ENCODE results near the gene AKNA.
A peak's percentile ranks its signal among the peaks of the same experiment; 100 is the strongest.

Gene AKNA

DNA sequence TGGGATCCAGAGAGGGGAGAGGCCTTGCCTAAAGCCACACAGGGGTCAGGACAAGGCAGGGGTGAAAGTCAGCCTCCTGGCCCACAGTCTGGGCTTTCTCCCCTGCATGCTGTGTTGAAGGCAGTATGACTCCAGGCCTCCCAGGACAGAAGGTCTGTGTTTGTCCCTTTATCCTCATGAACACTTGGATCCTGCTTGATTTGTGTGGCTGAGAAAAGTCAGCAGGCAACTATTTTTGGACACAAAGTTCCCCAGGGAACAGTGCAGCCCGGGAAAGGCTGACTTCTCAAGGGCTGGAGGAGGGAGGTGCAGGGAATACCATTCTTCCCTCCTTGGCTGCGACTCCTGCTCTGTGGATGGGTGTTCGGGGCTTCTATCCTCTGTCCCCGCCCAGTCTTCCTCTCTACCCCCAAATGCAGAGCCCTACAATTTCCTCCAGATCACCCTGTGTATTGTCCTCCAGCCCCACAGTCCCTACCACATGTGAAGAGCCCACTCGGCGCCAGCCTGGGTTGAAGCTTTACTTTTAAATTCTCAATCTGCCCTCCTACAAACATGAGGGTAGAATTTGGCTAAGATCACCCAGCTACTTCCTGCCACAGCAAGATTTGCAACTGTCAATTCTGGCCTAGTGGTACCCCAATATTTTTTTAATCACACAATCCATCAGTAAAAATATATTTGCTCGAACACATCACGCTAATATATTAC is 4.1 kb downstream of the AKNA start:
- Histone ChIP-seq H3K4me3 (ENCODE audit: low read depth in 1 of 2, low read length in 2 of 2) (peak overlapping the region in 1 of 2 donors; percentile 30), H3K9ac (ENCODE audit: low read length) (peak overlapping the region; percentile 20), H3K4me1 (ENCODE audit: insufficient read depth, low read length) (peaks cover 55% of the 10 kb centered on the region), H3K27ac (ENCODE audit: low read depth, low read length) (peak overlapping the region; percentile 73), H3K27me3 (ENCODE audit: control insufficient read depth in 1 of 2, insufficient read depth in 2 of 2, low read length in 2 of 2) (no peaks in the 10 kb centered on the region), H3K36me3 (ENCODE audit: insufficient read depth, low read length) (peaks cover 20% of the 10 kb centered on the region), H3K9me3 (ENCODE audit: low read length) (no peaks in the 10 kb centered on the region)

DNA sequence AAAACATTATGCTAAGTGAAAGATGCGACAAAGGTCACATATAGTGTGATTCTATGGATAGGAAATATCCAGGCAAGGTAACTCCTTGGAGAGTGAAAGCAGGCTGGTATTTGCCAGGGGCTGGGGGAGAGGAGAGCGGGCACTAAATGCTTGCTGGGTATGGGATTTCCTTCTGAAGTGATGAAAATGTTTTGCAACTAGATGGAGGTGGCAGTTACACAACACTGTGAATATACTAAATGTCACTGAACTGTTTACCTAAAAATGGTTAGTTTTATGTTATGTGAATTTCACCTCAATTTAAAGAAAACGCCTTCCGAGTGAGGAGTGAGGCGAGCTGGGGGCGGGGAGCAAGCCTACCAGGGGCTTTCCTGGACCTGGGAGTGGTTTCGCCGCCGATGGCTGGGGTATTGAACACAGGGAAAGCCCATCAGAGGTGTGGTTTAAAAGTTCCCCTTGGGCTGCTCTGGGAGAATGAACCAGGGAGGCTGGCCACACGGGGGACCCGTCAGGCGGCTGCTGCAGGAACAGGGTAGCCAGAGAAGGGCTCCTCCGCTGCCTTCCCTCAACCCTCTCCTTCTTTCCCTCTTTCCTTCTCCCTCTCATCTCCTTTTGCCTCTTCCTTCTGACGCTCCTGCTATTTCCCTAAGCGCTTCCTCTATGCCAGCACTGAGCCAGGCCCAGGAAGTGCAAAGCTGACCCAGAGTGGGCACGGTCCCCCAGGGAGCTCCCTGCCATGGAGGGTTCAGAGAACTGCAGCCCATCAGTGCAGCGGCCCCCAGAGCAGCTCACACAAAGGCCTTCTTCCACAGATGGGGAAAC is 4.9 kb downstream of the AKNA start:
- no peaks in the 10 kb centered on the region for H3K9me3 ChIP-seq (ENCODE audit: low read length)
- peak overlapping the region; percentile 20 for H3K9ac ChIP-seq (ENCODE audit: low read length)
- peaks cover 48% of the 10 kb centered on the region for H3K4me1 ChIP-seq (ENCODE audit: insufficient read depth, low read length)
- H3K27ac ChIP-seq (ENCODE audit: low read depth, low read length): peak overlapping the region; percentile 73
- peaks cover 25% of the 10 kb centered on the region for H3K36me3 ChIP-seq (ENCODE audit: insufficient read depth, low read length)
- H3K4me3 ChIP-seq (ENCODE audit: low read depth in 1 of 2, low read length in 2 of 2): peak overlapping the region in 1 of 2 donors; percentile 30
- H3K27me3 ChIP-seq (ENCODE audit: control insufficient read depth in 1 of 2, insufficient read depth in 2 of 2, low read length in 2 of 2): no peaks in the 10 kb centered on the region

DNA sequence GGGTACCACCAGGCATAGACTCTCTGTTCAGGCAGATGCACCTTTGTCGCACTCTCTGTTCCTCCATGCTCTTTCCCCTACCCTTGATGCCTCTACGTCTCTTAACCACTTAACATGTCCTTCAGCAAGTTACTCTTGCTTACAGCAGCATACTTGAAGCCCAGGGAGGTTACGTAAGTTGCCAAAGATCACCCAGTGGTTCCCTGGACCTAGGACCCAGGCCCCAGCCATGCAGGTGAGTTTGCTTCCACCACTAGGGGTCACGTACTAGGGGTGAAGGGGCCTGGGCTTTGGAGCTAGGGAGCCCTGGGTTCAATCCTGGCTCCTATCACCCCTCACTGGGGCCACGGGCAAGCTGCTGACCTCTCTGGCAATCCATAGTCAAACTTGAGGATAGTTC is 8.9 kb downstream of the AKNA start:
- no peak overlapping the region for H3K4me3 ChIP-seq (ENCODE audit: low read depth in 1 of 2, low read length in 2 of 2)
- no peak overlapping the region for H3K27ac ChIP-seq (ENCODE audit: low read depth, low read length)
- H3K9ac ChIP-seq (ENCODE audit: low read length): no peak overlapping the region
- no peaks in the 10 kb centered on the region for H3K9me3 ChIP-seq (ENCODE audit: low read length)
- H3K4me1 ChIP-seq (ENCODE audit: insufficient read depth, low read length): peaks cover 18% of the 10 kb centered on the region
- no peaks in the 10 kb centered on the region for H3K27me3 ChIP-seq (ENCODE audit: control insufficient read depth in 1 of 2, insufficient read depth in 2 of 2, low read length in 2 of 2)
- H3K36me3 ChIP-seq (ENCODE audit: insufficient read depth, low read length): peaks cover 48% of the 10 kb centered on the region

DNA sequence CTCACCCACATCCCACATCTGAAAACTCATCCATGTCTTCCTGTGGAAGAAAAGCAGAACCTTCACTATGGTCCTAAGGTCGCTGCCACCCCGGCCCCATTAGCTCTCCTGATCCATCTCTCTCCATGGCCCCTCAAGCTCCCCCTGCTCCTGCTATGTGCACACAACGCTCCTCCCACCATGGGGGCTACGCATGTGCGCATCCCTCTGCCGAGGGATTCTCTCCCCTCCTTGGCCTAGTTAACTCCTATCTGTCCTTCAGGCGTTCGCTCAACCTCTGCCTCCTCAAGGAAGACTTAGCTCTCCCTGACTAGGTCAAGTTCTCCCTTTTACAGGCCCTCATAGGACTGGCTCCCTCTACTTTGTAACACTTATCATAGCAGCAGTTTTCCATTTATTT is 9.8 kb downstream of the AKNA start:
- Histone ChIP-seq H3K27me3 (ENCODE audit: control insufficient read depth in 1 of 2, insufficient read depth in 2 of 2, low read length in 2 of 2) (no peaks in the 10 kb centered on the region), H3K27ac (ENCODE audit: low read depth, low read length) (no peak overlapping the region), H3K36me3 (ENCODE audit: insufficient read depth, low read length) (peaks cover 56% of the 10 kb centered on the region), H3K4me1 (ENCODE audit: insufficient read depth, low read length) (peaks cover 9% of the 10 kb centered on the region), H3K4me3 (ENCODE audit: low read depth in 1 of 2, low read length in 2 of 2) (no peak overlapping the region), H3K9me3 (ENCODE audit: low read length) (no peaks in the 10 kb centered on the region), H3K9ac (ENCODE audit: low read length) (no peak overlapping the region)

DNA sequence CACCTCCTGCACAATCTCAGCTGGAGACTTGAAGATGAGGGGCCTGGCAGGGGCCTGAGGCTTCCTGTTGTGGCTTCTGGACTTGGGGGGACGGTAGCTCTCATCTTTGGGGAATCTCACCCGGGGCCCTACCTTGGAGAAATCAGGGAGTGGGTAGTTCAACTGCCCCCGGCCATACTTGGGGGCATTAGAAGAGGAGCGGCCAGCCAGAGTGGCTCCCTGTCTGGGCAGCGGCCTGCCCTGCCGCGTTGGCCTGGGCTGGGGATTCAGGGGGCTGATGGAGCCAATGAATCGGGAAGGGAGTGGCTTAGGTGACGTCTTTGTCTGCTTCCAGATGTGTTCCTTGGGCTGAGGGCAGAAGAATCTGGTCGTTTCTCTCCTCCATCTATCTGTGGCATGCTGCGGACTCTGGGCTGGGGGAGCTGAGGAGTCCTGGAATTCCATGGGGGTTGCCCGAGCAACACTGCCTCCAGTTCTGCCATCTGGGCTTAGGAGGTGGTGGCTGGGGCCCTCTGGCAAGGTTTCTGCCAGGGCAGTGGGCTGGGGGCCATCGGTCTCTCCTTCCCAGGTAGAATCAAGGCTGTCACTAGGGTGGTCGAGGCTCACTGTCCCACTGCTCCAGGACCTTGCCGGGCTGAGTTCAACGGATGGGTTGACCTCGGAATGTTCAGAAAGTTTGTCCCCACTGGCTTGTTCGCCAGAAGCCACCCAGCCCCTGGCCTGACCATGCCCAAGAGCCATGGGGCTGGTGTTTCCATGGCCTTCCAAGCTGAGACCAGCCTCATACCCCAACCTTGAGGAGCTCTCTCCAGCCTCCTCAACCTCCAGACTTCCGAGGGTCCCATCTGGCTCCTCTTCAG is 11.0 kb downstream of the AKNA start:
- no peak overlapping the region for H3K27ac ChIP-seq (ENCODE audit: low read depth, low read length)
- H3K27me3 ChIP-seq (ENCODE audit: control insufficient read depth in 1 of 2, insufficient read depth in 2 of 2, low read length in 2 of 2): no peaks in the 10 kb centered on the region
- H3K36me3 ChIP-seq (ENCODE audit: insufficient read depth, low read length): peaks cover 56% of the 10 kb centered on the region
- H3K4me1 ChIP-seq (ENCODE audit: insufficient read depth, low read length): peaks cover 12% of the 10 kb centered on the region
- no peak overlapping the region for H3K9ac ChIP-seq (ENCODE audit: low read length)
- H3K9me3 ChIP-seq (ENCODE audit: low read length): no peaks in the 10 kb centered on the region
- H3K4me3 ChIP-seq (ENCODE audit: low read depth in 1 of 2, low read length in 2 of 2): no peak overlapping the region

DNA sequence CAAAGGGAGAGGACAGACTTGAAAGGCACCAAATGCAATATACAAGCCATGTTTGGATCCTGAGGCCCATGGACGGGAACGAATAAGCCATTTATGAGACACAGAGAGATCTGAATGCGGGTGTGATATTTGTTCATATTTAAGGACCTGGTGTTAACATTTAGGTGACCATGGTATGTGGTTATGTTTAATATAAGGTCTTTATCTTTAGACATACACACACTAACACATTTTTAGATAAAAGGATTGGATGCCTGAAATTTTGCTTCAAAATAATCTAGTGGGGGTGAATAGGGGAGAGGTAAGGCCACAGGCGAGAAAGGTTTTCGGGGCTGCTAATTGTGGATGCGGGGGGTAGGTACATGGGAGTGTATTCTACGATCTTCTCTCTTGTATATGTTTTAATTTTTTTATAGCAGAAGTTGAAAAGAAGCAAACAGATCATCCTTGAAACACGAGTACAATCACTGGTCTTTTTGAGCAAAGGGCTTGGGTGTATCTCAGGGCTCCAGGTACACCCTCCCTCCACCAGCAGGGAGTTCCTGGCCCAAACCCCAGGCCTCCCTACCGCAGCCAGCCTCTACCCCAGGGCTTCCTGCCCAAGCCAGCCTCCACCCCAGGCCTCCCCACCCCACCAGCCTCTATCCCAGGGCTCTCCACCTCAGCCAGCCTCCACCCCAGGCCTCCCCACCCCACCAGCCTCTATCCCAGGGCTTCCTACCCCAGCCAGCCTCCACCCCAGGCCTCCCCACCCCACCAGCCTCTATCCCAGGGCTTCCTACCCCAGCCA is 12.2 kb downstream of the AKNA start:
- Histone ChIP-seq H3K4me1 (ENCODE audit: insufficient read depth, low read length) (peaks cover 14% of the 10 kb centered on the region), H3K27ac (ENCODE audit: low read depth, low read length) (no peak overlapping the region), H3K36me3 (ENCODE audit: insufficient read depth, low read length) (peaks cover 52% of the 10 kb centered on the region), H3K27me3 (ENCODE audit: control insufficient read depth in 1 of 2, insufficient read depth in 2 of 2, low read length in 2 of 2) (no peaks in the 10 kb centered on the region), H3K9ac (ENCODE audit: low read length) (no peak overlapping the region), H3K9me3 (ENCODE audit: low read length) (no peaks in the 10 kb centered on the region), H3K4me3 (ENCODE audit: low read depth in 1 of 2, low read length in 2 of 2) (no peak overlapping the region)

DNA sequence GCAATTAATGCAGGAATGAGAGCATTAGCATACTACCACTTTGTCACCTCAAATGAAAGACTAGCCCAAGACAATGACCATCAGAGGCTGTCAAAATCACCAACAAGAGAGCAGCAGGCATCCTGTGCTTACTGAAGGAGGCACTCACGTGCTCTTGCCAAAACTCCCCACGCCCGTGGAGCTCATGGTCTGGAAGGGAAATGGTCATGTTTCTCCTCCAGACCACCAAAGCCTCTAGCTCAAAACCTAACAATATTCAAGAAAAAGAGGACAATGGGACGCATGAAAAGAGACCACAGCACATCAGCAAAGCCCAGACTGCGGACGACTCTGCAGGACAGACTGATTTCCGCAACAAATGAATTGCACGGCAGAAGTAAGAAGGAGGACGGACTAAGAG is 12.8 kb downstream of the AKNA start:
- Histone ChIP-seq H3K9me3 (ENCODE audit: low read length) (no peaks in the 10 kb centered on the region), H3K4me1 (ENCODE audit: insufficient read depth, low read length) (peaks cover 14% of the 10 kb centered on the region), H3K4me3 (ENCODE audit: low read depth in 1 of 2, low read length in 2 of 2) (no peak overlapping the region), H3K27me3 (ENCODE audit: control insufficient read depth in 1 of 2, insufficient read depth in 2 of 2, low read length in 2 of 2) (no peaks in the 10 kb centered on the region), H3K9ac (ENCODE audit: low read length) (no peak overlapping the region), H3K36me3 (ENCODE audit: insufficient read depth, low read length) (peaks cover 55% of the 10 kb centered on the region), H3K27ac (ENCODE audit: low read depth, low read length) (no peak overlapping the region)

DNA sequence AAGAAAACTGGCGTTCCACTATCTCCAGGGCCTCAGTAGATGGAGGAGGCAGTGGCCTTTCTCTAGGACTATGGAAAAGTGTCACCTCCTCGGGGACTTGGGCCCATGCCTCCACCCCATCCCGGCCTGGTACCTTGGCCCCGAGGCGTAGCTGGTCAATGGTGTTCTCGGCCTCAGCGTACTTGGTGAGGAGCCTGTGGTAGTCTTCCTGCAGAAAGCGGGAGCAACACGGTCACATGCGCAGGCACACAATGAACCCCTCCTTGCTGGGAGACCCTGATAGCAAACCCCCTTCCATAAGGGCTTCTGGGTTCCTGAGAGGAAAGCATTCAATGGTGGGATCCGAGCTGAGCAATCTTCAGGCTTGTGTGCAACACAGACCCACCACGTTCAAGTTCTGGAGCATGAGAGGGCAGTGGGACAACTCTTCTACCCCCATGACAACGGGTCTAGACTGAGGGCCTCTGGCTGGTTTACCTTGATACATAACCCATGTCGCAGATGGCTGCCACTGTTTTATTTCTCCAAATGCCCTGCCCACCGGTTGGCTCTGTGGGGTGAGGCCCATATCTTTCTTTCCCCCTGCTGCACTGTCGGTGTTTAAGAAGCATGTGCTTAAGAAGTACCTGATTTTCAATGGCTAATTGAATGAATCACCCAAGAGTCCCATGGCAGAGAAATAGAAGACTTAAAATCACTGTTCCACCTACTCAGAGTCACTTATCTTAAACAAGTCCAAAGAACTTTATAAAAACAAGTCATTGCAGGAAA is 13.6 kb downstream of the AKNA start:
- Histone ChIP-seq H3K4me1 (ENCODE audit: insufficient read depth, low read length) (peaks cover 14% of the 10 kb centered on the region), H3K9ac (ENCODE audit: low read length) (no peak overlapping the region), H3K27me3 (ENCODE audit: control insufficient read depth in 1 of 2, insufficient read depth in 2 of 2, low read length in 2 of 2) (no peaks in the 10 kb centered on the region), H3K4me3 (ENCODE audit: low read depth in 1 of 2, low read length in 2 of 2) (no peak overlapping the region), H3K36me3 (ENCODE audit: insufficient read depth, low read length) (peaks cover 50% of the 10 kb centered on the region), H3K9me3 (ENCODE audit: low read length) (no peaks in the 10 kb centered on the region), H3K27ac (ENCODE audit: low read depth, low read length) (no peak overlapping the region)

DNA sequence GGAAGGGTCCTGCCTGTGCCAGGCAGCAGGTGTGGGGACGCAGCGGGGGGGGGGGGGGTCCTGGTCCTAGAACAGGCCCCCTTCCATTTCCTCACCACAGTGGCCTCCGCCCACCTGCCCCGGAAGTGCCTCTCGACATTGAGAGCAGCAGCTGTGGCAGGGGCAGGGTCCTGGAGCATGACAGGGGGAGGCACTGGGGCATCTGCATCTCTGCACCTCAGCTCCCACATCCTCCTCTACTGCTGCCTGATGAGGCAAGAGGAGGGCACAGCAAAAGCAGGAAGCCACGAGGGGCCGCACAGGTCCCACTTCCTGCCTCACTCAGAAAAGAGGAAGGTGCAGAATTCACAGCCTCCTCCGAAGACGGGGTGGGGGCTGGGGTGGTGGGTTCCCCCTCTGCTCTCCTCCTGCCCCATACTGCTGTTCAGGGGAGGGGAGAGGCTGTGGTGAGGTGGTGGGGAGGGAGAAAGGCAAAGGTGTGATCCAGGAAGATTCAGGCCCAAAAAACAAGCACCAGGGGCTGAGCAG is 14.8 kb downstream of the AKNA start:
- H3K4me3 ChIP-seq (ENCODE audit: low read depth in 1 of 2, low read length in 2 of 2): no peak overlapping the region
- H3K9me3 ChIP-seq (ENCODE audit: low read length): no peaks in the 10 kb centered on the region
- peaks cover 10% of the 10 kb centered on the region for H3K4me1 ChIP-seq (ENCODE audit: insufficient read depth, low read length)
- peaks cover 48% of the 10 kb centered on the region for H3K36me3 ChIP-seq (ENCODE audit: insufficient read depth, low read length)
- H3K27me3 ChIP-seq (ENCODE audit: control insufficient read depth in 1 of 2, insufficient read depth in 2 of 2, low read length in 2 of 2): no peaks in the 10 kb centered on the region
- H3K9ac ChIP-seq (ENCODE audit: low read length): no peak overlapping the region
- H3K27ac ChIP-seq (ENCODE audit: low read depth, low read length): no peak overlapping the region
